Esophagus squamous epithelium (tissue), 5 donors: ENCODE data around the gene SPX. TPM values are rescaled to one million over a fixed set of nuclear protein-coding genes. Genes with fewer than 3 reads are reported as not detected.

ENCODE experiments used
- DNase-seq: peaks from one replicate; lab custom pipeline; 2025; lab: John Stamatoyannopoulos, UW
- H3K27ac ChIP-seq, 4 donors: fragments of 200-600 bp; sonication (generic); one replicate each; pipeline ENCODE4 v1.5.1; 2016 to 2019; ENCODE audit warnings: mild to moderate bottlenecking in 1 of 4
- H3K27me3 ChIP-seq, 4 donors: fragments of 200-600 bp; sonication (generic); 1 replicate in 3 of 4; 2 replicates in 1 of 4; pipeline versions ENCODE4 v1.5.1 to v1.6.0; 2017 to 2021; ENCODE audit warnings: antibody characterized with exemption in 1 of 4
- H3K36me3 ChIP-seq, 3 donors: fragments of 200-600 bp; sonication (generic); one replicate each; pipeline ENCODE4 v1.5.1; 2016 to 2019
- H3K4me1 ChIP-seq, 3 donors: fragments of 200-600 bp; sonication (generic); one replicate each; pipeline ENCODE4 v1.5.1; 2017 to 2019
- H3K4me3 ChIP-seq, 4 donors: fragments of 200-600 bp; sonication (generic); 1 replicate in 3 of 4; 2 replicates in 1 of 4; pipeline ENCODE4 v1.5.1; 2016 to 2019; ENCODE audit warnings: mild to moderate bottlenecking in 2 of 4, moderate library complexity in 1 of 4
- H3K9me3 ChIP-seq, 3 donors: fragments of 200-600 bp; sonication (generic); one replicate each; pipeline ENCODE4 v1.5.1; 2016 to 2019
- CTCF ChIP-seq, 6 experiments: fragments of 450-650 bp in 4 of 6; fragments of 200-600 bp in 2 of 6; sonication (generic) in 2 of 6; IDR thresholded peaks; one replicate each; pipeline ENCODE4 v1.5.1; 2016 to 2019; ENCODE audit warnings: antibody characterized with exemption in 6 of 6, mild to moderate bottlenecking in 4 of 6, moderate library complexity in 4 of 6
- POLR2A ChIP-seq, 4 donors: fragments of 450-650 bp; IDR thresholded peaks; one replicate each; pipeline ENCODE4 v1.6.1; 2017; ENCODE audit warnings: antibody characterized with exemption in 4 of 4, mild to moderate bottlenecking in 4 of 4, moderate library complexity in 3 of 4
- WGBS, 2 donors: methylation state at CpG; one replicate each; pipeline ENCODE4 v1.1.5; 2018; 5-methylcytosine and 5-hydroxymethylcytosine counted together
- intact Hi-C: fragments of 100-400 bp; cut with DNase I; formaldehyde crosslinking; loops from one replicate; pipeline ENCODE4 v1.15.0; 2022
- total RNA-seq, 4 donors: library from RNA; depleted of rRNA; stranded (reverse); fragments of >200 nt; gene quantifications; one replicate each; pipeline ENCODE4 v1.1.0, GENCODE V29; 2016
- donor health status: DM: yes; HTN: yes; CAD: no.

Gene SPX
- total RNA-seq, 4 donors from 2014 or later = not detected

DNA sequence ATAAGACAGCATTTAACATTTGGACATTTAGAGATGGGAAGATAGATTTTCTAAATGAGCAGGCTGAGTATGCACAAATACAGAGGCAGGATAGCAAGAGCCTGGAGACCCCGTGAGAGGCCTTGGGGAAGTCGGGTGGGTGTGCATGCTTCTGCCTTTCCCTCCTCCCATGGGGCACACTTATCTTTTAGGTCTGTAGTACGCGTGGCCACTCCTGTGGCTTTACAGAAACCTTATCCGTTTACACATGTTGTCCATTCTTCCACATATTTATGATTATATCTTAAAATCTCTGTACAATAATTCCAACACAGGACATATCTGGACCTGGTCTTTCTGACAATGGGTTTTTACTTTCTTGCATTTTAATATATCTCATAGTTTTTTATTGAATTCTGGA, 45.0 kb downstream of the SPX start:
- 77 to 80% methylated on average over 5 of the region's 5 CpGs for WGBS, 2 donors
- intact Hi-C loops = no loop called here

GRCh38 chr12:21573733-21574358, 47.8 kb downstream of the SPX start:
- intact Hi-C loops = no loop called here
- no peak for DNase-seq
- no peak overlapping the region for H3K27ac ChIP-seq
- H3K27me3 ChIP-seq = no peaks in the 10 kb centered on the region
- H3K4me1 ChIP-seq = no peaks in the 10 kb centered on the region
- WGBS, 2 donors = 72 to 74% methylated on average over 4 of the region's 4 CpGs
- TF ChIP-seq POLR2A (IDR thresholded peaks at IDR 0.05) (no peak), CTCF (IDR thresholded peaks at IDR 0.05) (no peak)
- H3K9me3 ChIP-seq = no peaks in the 10 kb centered on the region
- H3K36me3 ChIP-seq = no peaks in the 10 kb centered on the region
- H3K4me3 ChIP-seq = no peak overlapping the region

More for the DNA sequence above, 45.0 kb downstream of the SPX start:
- no peak overlapping the region for H3K27ac ChIP-seq
- no peak overlapping the region for H3K4me3 ChIP-seq
- H3K4me1 ChIP-seq = no peaks in the 10 kb centered on the region
- no peak for DNase-seq
- H3K27me3 ChIP-seq = no peaks in the 10 kb centered on the region
- TF ChIP-seq CTCF (IDR thresholded peaks at IDR 0.05) (no peak), POLR2A (IDR thresholded peaks at IDR 0.05) (no peak)
- no peaks in the 10 kb centered on the region for H3K36me3 ChIP-seq
- H3K9me3 ChIP-seq = no peaks in the 10 kb centered on the region

GRCh38 chr12:21576431-21576830, 50.3 kb downstream of the SPX start:
- Histone ChIP-seq H3K9me3 (no peaks in the 10 kb centered on the region), H3K4me1 (no peaks in the 10 kb centered on the region), H3K27me3 (no peaks in the 10 kb centered on the region), H3K27ac (no peak overlapping the region), H3K4me3 (no peak overlapping the region), H3K36me3 (no peaks in the 10 kb centered on the region)
- TF ChIP-seq CTCF (IDR thresholded peaks at IDR 0.05) (no peak), POLR2A (IDR thresholded peaks at IDR 0.05) (no peak)
- intact Hi-C loops = no loop called here
- 78 to 83% methylated on average over 2 of the region's 2 CpGs for WGBS, 2 donors
- DNase-seq = no peak

- Histone ChIP-seq H3K36me3 (no peaks in the 10 kb centered on the region), H3K27ac (no peak overlapping the region), H3K27me3 (no peaks in the 10 kb centered on the region), H3K9me3 (no peaks in the 10 kb centered on the region), H3K4me3 (no peak overlapping the region), H3K4me1 (no peaks in the 10 kb centered on the region)
- intact Hi-C loops = no loop called here
- DNase-seq = no peak
- TF ChIP-seq POLR2A (IDR thresholded peaks at IDR 0.05) (no peak), CTCF (IDR thresholded peaks at IDR 0.05) (no peak)
- WGBS, 2 donors = 92 to 93% methylated on average over 1 of the region's 1 CpG
These were observed 51.4 kb downstream of the SPX start for GRCh38 chr12:21577516-21577915.

DNA sequence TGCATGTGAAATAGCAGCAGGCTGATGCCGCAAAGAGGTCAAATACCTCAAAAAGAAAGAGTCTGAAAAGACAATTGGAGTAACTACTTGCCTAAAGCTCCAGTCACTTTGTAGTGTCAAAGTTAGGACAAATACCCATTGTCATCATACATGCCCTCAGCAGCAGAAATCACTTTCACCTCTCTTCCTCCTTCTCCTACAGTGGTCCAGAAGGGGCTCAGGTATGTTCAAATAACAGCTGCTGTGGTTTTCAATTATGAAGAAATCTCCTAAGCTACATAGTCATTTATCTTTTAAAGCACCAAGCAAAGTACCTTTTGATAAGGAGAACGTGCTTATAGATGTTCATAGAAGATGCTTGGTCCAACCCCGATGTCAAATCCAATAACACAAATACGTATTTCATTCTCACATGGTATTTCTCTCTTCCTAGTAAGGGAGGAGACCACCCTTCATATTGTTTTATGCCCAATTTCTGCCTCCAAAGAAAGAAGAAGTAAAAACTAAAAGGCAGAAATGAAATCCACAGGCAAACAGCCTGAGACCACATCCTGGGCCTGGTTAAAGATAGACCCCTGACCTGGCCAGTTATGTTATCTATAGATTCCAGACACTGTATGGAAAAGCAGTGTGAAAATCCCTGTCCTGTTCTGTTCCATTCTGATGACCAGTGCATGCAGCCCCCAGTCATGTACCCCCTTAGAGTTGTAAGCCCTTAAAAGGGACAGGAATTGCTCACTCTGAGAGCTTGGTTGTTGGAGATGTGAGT, 54.8 kb downstream of the SPX start:
- intact Hi-C loops = no loop called here
- H3K4me3 ChIP-seq = no peak overlapping the region
- H3K4me1 ChIP-seq = no peaks in the 10 kb centered on the region
- no peaks in the 10 kb centered on the region for H3K9me3 ChIP-seq
- no peak overlapping the region for H3K27ac ChIP-seq
- TF ChIP-seq POLR2A (IDR thresholded peaks at IDR 0.05) = no peak
- no peak for TF ChIP-seq CTCF (IDR thresholded peaks at IDR 0.05)
- WGBS, 2 donors = 73 to 74% methylated on average over 4 of the region's 4 CpGs
- DNase-seq = no peak
- no peaks in the 10 kb centered on the region for H3K27me3 ChIP-seq
- no peaks in the 10 kb centered on the region for H3K36me3 ChIP-seq
